CD4-positive, alpha-beta T cell treated with Interleukin-21 for 1 hour (primary cell): ENCODE data around the gene PHC3.

Source experiments
- DNase-seq: peaks from one replicate; pipeline ENCODE4 v3.0.0-alpha.2; 2020

Gene PHC3

DNA sequence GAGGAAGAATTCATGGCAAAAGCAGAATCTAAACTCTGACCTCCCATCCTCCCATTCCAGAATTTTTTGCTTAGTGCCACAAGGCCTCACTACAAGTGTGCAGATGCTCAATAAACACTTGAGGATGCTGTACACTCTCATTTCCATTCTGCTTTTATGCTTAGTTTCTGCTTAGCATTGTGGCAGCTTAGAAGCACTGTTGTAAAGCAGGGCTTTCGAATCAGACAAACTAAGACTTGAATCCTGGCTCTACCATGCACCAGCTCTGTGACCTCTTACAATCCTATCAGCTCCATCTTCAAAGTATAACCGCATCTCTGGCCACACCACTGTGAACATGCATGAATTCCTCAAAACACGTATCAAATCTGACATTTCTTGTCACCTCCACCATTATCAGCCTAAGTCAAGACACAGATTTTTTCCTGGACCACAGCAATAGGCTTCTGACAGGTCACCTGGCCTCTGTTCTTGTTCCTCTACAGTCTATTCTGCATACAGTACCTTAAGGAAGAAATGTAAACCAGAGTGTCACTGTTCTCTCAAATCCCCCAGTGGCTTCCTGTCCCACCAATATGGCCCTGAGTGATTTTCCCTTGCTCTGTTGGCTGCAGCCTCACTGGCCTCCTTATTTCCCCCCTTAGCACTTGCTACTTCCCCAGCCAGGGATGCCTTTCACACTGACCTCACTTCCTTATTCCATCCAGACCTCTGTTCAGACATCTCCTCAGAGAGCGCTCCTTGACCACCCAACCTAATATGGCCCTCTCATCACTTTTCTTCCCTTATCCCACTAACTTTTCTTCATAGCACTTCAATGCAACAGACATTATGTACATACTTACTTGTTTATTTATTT, 8.1 kb upstream of the PHC3 start:
- no peak for DNase-seq

GRCh38 chr3:170180079-170180907, 1.2 kb downstream of the PHC3 start:
- peak; percentile 53 for DNase-seq

DNA sequence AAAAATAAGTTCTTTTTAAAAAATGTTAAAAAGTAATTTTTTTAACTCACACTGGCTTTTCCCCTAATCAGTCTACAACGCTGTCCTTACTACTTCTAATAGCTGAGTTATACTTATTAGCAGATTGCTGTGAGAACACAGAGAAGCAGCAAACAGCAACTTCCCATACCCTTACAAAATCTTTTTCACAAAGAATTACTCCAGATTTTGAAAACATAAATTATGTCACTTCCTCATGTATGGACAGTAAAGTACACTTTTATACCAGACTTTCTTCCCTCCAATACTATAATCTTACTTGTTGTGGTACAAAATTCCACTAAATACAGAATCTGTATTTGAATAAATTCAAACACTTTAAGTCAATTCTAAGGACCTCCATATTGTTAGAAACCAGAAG, 2.1 kb downstream of the PHC3 start:
- no peak for DNase-seq

DNA sequence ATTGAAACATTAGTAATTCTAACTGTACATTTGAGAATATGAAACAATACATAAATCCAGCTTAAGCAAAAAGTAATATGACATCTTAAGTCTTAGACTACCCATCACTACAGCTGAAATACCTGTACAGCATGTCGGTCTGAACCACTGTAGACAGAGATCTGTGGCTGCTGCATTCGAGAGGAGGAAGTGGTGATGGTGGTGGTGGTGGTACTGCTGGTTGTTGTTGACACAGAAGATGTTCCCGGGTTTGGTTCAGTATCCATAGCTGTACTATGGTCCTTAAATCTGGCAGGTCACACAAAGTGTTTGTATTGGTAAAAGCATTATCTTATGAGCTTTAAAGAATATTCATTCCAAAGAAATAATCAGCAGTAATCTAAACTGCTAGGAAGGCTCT, 2.9 kb downstream of the PHC3 start:
- peak; percentile 71 for DNase-seq

DNA sequence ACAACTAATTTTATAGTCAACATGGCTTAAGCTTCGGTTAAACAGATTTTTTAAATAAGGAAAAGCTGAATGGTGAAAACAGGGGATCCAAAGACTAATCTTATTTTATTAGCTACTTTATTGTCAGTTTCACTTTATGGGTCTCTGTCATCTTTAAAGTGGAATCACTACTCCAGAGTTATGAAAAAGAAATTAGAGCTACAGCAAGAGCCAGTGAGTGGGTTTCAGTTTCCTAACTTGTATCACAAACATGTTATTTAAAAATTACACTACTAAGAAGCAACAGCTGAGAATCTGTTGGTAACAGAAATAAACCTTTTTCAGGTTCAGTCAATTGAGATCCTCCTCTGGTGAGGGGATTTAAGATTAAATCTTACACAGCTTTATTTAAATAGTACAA, 10.0 kb downstream of the PHC3 start:
- no peak for DNase-seq

GRCh38 chr3:170164717-170165116, 16.8 kb downstream of the PHC3 start:
- DNase-seq, result no peak

- DNase-seq, result no peak
Observed at GRCh38 chr3:170163956-170164645, 17.4 kb downstream of the PHC3 start.

- no peak for DNase-seq
Observed at GRCh38 chr3:170162630-170163029, 18.9 kb downstream of the PHC3 start.

DNA sequence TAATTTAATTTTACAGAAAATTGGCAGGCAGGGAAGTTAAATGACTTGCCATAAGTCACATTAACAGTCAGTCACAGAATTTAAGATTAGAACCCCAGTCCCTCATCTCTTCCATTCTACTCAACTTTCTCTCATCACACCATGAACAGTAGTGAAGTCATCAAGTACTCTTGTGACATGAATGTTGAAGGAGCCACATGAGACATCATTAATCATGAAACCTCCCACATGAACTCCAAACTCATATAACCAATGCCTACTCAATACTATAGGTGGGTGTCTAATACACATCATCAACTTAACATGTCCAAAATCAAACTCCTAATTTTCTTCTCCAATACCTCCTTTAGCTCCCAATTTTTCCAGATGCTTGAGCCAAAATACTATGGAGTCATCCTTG, 19.5 kb downstream of the PHC3 start:
- no peak for DNase-seq

GRCh38 chr3:170159933-170160332, 21.6 kb downstream of the PHC3 start:
- DNase-seq, result no peak

- no peak for DNase-seq
Observed at GRCh38 chr3:170159459-170159858, 22.1 kb downstream of the PHC3 start.

GRCh38 chr3:170155604-170156003, 25.9 kb downstream of the PHC3 start:
- DNase-seq, result no peak

GRCh38 chr3:170154569-170155143, 26.9 kb downstream of the PHC3 start:
- no peak for DNase-seq

GRCh38 chr3:170154084-170154483, 27.4 kb downstream of the PHC3 start:
- no peak for DNase-seq

GRCh38 chr3:170151536-170151935, 30.0 kb downstream of the PHC3 start:
- DNase-seq, result no peak

DNA sequence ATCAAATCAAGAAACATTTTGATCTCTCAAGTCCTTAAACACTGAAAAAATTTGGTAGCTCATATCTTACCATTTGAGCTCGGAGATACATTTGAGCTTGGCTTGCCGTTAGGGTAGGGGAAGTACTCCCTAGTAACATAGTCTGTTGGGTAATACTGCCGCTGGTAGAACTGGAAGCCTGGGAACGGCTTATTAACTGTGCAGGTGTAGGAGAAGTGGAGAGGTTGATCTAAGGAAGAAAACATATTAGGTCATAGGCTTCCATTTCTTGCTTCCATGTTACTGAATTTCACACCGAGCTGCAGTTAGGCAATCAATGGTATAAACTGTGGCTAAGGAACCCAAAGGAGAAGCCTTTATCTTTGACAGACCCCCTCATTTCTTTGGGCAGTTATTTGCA, 32.5 kb downstream of the PHC3 start:
- no peak for DNase-seq

GRCh38 chr3:170145278-170145677, 36.3 kb downstream of the PHC3 start:
- no peak for DNase-seq

DNA sequence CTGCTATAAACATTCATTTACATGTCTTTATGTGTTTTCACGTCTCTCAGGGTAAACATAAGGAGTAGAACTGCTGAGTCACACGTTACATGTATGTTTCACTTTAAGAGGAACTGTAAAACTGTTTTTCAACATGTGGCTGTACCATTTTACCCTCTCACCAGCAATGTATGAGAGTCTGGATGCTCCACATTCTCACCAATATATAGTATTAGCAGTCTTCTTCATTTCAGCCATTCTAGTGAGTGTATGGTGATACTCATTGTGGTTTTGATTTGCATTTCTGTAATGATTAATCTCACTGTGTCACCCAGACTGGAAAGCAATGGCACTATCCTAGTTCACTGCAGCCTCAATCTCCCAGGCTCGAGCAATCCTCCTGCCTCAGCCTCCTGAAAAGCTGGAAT, 37.1 kb downstream of the PHC3 start:
- no peak for DNase-seq

DNA sequence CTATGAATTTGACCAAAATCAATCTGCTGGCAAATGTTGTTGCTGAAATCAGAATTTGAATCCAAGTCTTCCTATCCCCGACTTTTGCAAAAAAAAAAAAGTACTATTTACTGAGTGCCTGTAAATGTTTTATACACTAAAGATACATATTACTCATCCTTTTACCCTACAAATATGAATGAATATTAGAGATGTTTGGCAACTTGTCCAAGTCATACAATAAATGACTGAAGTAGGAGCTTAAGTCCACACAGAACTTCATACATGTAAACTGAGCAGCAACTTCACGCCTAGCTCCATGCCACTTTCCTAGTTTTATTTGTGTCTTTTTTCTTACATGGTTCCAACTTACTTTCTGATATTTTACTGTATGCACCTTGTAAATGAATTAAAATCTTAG, 39.2 kb downstream of the PHC3 start:
- no peak for DNase-seq

DNA sequence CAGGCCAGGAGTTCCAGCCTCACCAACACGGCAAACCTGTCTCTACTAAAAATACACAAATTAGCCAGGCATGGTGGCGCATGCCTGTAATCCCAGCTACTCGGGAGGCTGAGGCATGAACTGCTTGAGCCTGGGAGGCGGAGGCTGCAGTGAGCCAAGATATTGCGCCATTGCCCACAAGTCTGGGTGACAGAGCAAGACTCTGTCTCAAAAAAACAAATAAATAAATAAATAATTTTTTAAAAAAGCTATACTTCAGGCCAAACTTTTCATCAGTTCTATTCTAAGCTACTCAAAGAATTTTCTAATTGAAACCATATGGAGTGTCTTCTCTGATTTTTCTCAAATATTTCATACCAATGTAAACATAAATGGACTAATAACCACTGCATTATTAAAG, 43.5 kb downstream of the PHC3 start:
- DNase-seq, result no peak

DNA sequence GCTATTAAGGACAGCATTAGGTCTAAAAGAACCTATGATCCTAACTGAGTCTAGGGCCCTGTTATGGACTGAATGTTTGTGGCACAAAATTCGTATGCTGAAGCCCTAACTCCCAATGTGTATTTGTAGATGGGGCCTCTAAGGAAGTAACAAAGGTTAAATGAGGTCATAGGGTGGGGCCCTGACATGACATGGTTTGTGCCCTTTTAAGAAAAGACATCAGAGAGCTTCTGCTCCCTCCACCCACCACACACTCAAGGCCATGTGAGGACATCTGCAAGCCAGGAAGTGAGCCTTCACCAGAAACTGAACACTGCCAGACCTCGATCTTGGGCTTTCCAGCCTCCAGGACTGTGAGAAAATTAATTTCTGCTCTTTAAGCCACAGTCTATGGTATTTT, 49.2 kb downstream of the PHC3 start:
- DNase-seq, result no peak

DNA sequence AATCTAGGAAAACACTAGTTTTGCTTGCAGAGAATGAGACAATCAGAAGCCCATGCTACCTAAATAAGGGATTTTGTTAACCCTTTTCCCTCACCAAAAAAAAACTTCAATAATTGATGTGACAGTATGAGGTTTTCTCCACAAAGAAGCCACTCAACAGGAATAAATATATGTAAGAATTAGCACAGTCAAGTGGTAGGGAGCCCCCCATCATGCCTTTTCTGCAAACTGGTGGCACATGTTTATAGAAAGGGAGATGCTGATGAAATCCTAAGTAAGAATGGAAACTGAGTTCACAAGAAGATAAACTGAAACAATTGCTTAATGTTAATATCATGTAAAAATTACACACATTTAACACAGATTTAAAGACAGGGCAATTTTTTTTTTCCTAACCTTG, 51.0 kb downstream of the PHC3 start:
- DNase-seq, result no peak

DNA sequence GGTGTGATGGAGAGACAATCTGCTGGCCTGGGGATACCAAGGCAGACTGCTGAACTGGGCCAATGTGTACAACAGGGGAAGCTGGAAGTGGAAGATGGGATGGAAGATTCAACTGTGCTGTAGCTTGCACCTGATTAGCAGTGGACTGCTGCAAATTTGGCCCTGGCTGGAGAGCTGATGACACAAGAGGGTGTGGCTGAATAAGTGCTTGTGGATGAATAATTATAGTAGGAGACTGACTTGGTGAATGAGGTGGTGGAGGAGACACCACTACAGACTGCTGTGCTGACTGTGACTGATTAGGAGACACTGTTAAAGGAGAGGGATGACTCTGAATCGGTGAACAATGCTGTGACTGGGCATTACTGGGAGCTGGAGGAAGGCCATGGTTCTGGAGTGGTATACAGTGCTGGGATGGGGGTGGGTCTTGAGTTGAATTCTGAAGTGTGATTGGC, 52.5 kb downstream of the PHC3 start:
- DNase-seq, result no peak
